Peyer's patch (tissue), 4 donors: ENCODE measurements around the gene P2RX6. TPM values are rescaled to one million over a fixed set of nuclear protein-coding genes. Genes with fewer than 3 reads are reported as not detected.

Experiments used
- DNase-seq, 3 donors: peaks; one replicate each; pipeline ENCODE4 v3.0.0-alpha.2; 2017 to 2019
- H3K27ac ChIP-seq, 4 donors: fragments of 200-600 bp; sonication (generic); one replicate each; pipeline ENCODE4 v1.5.1; 2016 to 2019
- H3K27me3 ChIP-seq, 2 donors: fragments of 200-600 bp; sonication (generic); one replicate each; pipeline ENCODE4 v1.5.1; 2019
- H3K36me3 ChIP-seq, 3 donors: fragments of 200-600 bp; sonication (generic); one replicate each; pipeline ENCODE4 v1.5.1; 2016 to 2019
- H3K4me1 ChIP-seq, 4 donors: fragments of 200-600 bp; sonication (generic); one replicate each; pipeline ENCODE4 v1.5.1; 2016 to 2019
- H3K4me3 ChIP-seq, 4 donors: fragments of 200-600 bp; sonication (generic); 1 replicate in 3 of 4; 2 replicates in 1 of 4; pipeline ENCODE4 v1.5.1; 2016 to 2019; ENCODE audit warnings: mild to moderate bottlenecking in 1 of 4
- H3K9me3 ChIP-seq, 4 donors: fragments of 200-600 bp; sonication (generic); one replicate each; pipeline ENCODE4 v1.5.1; 2016 to 2019; ENCODE audit warnings: mild to moderate bottlenecking in 1 of 4
- POLR2A ChIP-seq, 2 donors: fragments of 450-650 bp; IDR thresholded peaks; one replicate each; pipeline ENCODE4 v1.5.1; 2017; ENCODE audit warnings: antibody characterized with exemption in 2 of 2, mild to moderate bottlenecking in 2 of 2, moderate library complexity in 2 of 2
- total RNA-seq, 4 donors: library from RNA; depleted of rRNA; stranded (reverse); fragments of >200 nt; gene quantifications; one replicate each; pipeline ENCODE4 v1.1.0, GENCODE V29; 2016
- TF ChIP-seq, protein P1 (sequence below), 6 experiments: fragments of 450-650 bp in 4 of 6; fragments of 200-600 bp in 2 of 6; sonication (generic) in 1 of 6; IDR thresholded peaks; one replicate each; pipeline ENCODE4 v1.5.1; 2017 to 2019; ENCODE audit warnings: antibody characterized with exemption in 6 of 6, mild to moderate bottlenecking in 3 of 6, moderate library complexity in 1 of 6

Gene P2RX6
- total RNA-seq, 4 donors from 2014 or later, result 1.7 to 2.0 TPM; not detected in 2

DNA sequence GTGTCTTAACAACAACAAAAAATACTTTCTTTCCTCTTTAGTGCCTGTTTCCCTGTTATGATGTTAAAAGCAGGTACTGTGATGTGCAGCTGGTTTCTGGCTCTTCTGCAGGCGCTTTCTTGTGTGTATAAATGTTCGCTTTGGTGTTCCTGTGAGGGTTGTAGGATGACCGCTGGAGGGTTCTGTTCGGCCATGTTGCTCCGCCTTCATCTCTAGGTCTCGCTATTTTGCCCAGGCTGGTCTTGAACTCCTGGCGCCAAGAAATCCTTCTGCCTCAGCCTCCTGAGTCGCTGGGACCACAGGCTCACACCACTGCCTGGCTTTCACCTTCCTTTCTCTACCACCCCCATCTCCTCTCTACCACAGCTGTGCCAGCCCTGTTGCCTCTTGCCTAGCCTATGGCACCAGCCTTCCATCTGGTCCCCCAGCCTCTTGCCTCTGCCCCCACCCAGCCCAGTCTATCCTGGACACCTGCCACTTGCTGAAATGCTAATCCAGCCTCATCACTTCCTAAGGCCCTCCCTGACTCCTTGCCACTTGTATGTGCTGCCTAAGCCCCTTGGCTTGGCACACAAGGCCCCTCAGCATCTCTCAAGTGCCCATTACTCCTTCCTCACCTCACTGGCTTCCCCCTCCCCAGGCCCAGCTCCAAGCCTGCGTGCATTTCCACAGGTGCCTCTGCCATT is 36.3 kb downstream of the P2RX6 start:
- H3K36me3 ChIP-seq, result no peaks in the 10 kb centered on the region
- no peak overlapping the region for H3K4me3 ChIP-seq
- H3K9me3 ChIP-seq, result no peaks in the 10 kb centered on the region
- no peak overlapping the region for H3K27ac ChIP-seq
- no peaks in the 10 kb centered on the region for H3K27me3 ChIP-seq
- no peak for DNase-seq
- TF ChIP-seq, protein P1, sequence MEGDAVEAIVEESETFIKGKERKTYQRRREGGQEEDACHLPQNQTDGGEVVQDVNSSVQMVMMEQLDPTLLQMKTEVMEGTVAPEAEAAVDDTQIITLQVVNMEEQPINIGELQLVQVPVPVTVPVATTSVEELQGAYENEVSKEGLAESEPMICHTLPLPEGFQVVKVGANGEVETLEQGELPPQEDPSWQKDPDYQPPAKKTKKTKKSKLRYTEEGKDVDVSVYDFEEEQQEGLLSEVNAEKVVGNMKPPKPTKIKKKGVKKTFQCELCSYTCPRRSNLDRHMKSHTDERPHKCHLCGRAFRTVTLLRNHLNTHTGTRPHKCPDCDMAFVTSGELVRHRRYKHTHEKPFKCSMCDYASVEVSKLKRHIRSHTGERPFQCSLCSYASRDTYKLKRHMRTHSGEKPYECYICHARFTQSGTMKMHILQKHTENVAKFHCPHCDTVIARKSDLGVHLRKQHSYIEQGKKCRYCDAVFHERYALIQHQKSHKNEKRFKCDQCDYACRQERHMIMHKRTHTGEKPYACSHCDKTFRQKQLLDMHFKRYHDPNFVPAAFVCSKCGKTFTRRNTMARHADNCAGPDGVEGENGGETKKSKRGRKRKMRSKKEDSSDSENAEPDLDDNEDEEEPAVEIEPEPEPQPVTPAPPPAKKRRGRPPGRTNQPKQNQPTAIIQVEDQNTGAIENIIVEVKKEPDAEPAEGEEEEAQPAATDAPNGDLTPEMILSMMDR (IDR thresholded peaks at IDR 0.05), result no peak
- no peak for TF ChIP-seq POLR2A (IDR thresholded peaks at IDR 0.05)
- H3K4me1 ChIP-seq, result no peaks in the 10 kb centered on the region

DNA sequence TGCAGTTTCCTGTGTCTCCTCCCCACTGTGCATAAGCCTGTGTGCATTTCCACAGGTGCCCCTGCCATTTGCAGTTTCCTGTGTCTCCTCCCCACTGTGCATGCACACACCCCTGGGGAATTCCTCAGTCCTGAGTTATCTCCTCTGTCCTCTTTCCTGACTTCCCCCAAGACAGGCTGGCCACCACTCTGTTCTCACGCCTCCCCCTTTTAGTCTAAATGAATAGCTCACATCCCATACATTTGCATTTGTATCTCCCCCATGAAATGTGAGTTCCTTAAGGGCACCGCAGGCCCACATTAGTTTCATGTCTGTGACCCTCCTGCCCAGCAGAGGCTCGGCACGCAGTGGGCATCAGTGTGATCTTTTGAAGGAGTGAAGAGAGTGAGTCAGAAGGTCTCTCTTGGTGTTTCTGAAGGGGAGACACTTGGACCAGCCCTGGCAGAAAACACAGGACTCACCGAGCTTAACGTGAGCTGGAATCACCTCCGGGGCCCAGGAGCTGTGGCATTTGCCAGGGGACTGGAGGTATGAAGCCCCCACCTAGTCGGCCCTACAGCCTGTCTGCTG is 37.0 kb downstream of the P2RX6 start:
- Histone ChIP-seq H3K27ac (no peak overlapping the region), H3K36me3 (no peaks in the 10 kb centered on the region), H3K4me1 (no peaks in the 10 kb centered on the region), H3K27me3 (no peaks in the 10 kb centered on the region), H3K9me3 (no peaks in the 10 kb centered on the region), H3K4me3 (no peak overlapping the region)
- no peak for DNase-seq
- TF ChIP-seq, protein P1 (IDR thresholded peaks at IDR 0.05), result no peak
- no peak for TF ChIP-seq POLR2A (IDR thresholded peaks at IDR 0.05)

DNA sequence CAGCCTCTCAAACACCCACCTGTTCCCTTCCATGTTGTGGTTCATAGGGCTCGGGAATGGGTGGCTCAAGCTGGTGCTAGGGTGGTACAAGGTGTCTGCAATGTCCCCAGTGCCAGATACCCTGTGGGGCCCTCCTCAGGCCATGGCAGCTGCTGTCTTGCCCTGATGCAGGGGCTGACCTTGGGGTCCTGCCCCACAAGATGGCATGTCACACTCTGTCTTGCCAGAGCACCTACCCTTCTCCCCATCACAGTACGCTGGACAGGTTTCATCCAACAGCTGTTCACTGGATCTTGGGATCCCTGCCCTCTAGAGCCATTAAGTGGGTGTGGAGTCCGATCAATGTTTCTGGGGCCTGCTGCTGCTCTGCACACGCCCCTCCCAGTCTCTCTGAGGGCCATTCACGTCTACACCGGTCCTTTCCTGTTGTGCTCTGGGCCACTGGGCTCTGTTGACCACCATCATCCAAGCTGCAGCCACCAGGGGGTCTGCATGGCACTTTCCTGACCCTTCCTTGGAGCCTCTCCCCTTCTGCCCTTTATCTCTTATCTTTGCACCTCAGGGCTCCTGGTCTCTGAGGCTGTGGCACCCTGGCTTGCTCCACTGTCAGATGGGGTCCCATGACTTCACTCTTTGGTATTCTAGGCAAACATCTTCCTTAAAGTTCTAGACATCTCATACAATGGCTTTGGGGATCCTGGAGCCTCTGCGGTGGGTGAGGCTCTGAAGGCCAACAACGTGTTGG is 37.9 kb downstream of the P2RX6 start:
- Histone ChIP-seq H3K4me3 (no peak overlapping the region), H3K27ac (no peak overlapping the region), H3K9me3 (no peaks in the 10 kb centered on the region), H3K36me3 (no peaks in the 10 kb centered on the region), H3K27me3 (no peaks in the 10 kb centered on the region), H3K4me1 (no peaks in the 10 kb centered on the region)
- no peak for DNase-seq
- TF ChIP-seq, protein P1 (IDR thresholded peaks at IDR 0.05), result no peak
- no peak for TF ChIP-seq POLR2A (IDR thresholded peaks at IDR 0.05)

DNA sequence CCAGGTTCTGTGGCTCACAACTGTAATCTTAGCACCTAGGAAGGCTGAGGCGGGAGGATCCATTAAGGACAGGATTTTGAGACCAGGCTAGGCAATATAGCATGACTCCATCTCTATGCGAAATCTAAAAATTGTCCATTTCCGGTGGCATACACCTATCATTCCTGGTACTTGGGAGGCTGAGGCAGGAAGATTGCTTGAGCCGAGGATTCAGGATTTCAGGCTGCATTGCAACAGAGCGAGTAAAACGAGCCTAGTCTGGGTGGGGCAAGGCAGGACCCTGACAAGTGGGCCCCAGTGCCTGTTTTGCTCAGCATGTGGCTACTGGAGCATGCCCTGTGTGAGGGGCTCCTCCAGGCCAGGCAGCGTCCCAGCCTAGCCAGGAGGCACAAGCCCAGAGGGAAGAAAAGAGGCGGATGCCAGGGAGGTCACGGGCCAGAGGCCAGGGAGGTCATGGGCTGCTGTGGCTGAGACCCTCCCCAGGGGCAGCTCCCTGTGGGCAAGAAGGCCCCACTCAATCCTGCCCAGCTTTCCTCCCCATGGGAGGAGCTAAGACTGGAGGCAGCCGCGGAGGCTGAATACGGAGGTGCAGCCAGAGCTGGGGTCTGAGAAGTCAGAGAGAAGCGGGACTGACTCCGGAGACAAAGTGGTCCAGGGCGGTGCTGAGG is 39.2 kb downstream of the P2RX6 start:
- TF ChIP-seq, protein P1 (IDR thresholded peaks at IDR 0.05), result no peak
- no peak for TF ChIP-seq POLR2A (IDR thresholded peaks at IDR 0.05)
- no peaks in the 10 kb centered on the region for H3K9me3 ChIP-seq
- no peak overlapping the region for H3K27ac ChIP-seq
- no peak for DNase-seq
- no peaks in the 10 kb centered on the region for H3K27me3 ChIP-seq
- H3K4me3 ChIP-seq, result no peak overlapping the region
- no peaks in the 10 kb centered on the region for H3K36me3 ChIP-seq
- no peaks in the 10 kb centered on the region for H3K4me1 ChIP-seq

DNA sequence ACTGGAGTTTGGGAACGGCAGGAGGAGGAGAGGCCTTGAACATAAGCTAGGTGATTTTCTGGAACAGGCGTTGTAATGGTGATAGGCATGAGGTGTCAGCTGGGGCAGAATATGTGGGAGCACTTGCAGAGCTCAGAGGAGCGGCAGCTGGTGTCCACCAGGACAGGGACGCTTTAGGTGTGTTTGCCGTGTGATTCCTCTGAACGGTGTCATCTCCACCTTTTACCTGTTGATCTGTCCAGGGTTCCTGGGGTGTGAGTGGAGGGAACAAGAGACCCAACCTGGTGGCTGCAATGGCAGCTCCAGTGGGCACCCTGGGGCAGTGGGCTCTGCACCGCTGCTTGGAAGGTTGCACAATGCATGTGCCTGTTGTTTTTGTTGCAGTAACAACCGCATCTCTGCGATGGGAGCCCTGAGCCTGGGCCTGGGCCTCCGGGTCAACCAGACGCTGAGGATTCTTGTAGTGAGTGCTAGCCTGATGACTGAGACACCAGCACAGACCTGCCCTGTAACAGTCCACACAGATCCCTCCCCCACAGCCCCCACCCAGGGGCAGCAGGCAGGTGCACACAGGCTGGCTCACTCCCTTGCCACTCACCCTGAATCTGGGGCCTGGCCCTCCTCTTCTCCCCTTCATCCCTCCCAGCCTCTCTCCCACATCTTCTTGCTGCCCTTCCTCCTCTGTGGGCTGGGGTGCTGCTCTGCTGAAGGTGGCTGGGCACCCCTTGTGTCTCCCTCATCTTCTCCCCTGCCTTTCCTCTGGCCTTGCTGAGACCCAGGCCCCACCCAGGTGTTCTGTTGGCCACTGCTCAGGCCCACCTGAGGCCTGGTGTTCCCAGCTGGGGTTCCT is 40.0 kb downstream of the P2RX6 start:
- no peak overlapping the region for H3K4me3 ChIP-seq
- no peaks in the 10 kb centered on the region for H3K27me3 ChIP-seq
- no peaks in the 10 kb centered on the region for H3K36me3 ChIP-seq
- H3K9me3 ChIP-seq, result no peaks in the 10 kb centered on the region
- no peak for DNase-seq
- no peaks in the 10 kb centered on the region for H3K4me1 ChIP-seq
- H3K27ac ChIP-seq, result no peak overlapping the region
- TF ChIP-seq POLR2A (IDR thresholded peaks at IDR 0.05), result no peak
- TF ChIP-seq, protein P1 (IDR thresholded peaks at IDR 0.05), result no peak
